C4-2B (cell line): ENCODE data around the gene HOXD11.

Experiments used
- H3K27ac ChIP-seq: fragments of 450-650 bp; 2 replicates; pipeline ENCODE4 v1.5.1; 2017
- ZFX ChIP-seq: fragments of 450-650 bp; IDR thresholded peaks from 2 replicates; pipeline ENCODE4 v1.6.1; 2017
- TF ChIP-seq, protein P1 (sequence below): fragments of 450-650 bp; conservative IDR thresholded peaks from 2 replicates; pipeline ENCODE4 v1.5.1; 2017; ENCODE audit warnings: mild to moderate bottlenecking

HOXD11 gene

GRCh38 chr2:176150584-176151441 lies 43.7 kb downstream of the HOXD11 start:
- no peak for TF ChIP-seq ZFX
- TF ChIP-seq, protein P1, sequence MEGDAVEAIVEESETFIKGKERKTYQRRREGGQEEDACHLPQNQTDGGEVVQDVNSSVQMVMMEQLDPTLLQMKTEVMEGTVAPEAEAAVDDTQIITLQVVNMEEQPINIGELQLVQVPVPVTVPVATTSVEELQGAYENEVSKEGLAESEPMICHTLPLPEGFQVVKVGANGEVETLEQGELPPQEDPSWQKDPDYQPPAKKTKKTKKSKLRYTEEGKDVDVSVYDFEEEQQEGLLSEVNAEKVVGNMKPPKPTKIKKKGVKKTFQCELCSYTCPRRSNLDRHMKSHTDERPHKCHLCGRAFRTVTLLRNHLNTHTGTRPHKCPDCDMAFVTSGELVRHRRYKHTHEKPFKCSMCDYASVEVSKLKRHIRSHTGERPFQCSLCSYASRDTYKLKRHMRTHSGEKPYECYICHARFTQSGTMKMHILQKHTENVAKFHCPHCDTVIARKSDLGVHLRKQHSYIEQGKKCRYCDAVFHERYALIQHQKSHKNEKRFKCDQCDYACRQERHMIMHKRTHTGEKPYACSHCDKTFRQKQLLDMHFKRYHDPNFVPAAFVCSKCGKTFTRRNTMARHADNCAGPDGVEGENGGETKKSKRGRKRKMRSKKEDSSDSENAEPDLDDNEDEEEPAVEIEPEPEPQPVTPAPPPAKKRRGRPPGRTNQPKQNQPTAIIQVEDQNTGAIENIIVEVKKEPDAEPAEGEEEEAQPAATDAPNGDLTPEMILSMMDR: no peak
- H3K27ac ChIP-seq: no peak overlapping the region

DNA sequence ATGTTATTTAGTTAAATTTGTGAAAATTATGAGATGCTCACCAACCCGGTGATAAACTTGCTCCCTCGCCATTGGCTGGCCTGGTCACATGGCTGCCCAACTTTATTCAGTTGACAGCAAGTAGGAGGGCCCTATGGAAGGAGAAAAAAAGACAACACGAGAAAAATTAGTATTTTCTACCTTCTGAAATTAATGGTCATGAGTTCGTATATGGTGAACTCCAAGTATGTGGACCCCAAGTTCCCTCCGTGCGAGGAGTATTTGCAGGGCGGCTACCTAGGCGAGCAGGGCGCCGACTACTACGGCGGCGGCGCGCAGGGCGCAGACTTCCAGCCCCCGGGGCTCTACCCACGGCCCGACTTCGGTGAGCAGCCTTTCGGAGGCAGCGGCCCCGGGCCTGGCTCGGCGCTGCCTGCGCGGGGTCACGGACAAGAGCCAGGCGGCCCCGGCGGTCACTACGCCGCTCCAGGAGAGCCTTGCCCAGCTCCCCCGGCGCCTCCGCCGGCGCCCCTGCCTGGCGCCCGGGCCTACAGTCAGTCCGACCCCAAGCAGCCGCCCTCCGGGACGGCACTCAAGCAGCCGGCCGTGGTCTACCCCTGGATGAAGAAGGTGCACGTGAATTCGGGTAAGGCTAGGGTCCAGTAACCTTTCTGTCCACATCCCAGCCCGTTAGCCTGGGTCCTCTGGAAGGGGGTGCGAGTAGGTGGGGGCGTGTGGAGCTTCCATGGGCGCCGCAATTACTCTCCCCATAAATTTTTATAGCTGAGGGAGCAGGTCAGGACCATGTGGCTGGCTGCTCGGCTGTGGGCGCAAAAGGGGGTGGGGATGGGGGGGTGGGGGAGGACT lies 44.6 kb downstream of the HOXD11 start, which contains the start of gene HOXD4:
Gene HOXD4 (plus strand): TSS at position 109 of the 846 bp plus-strand sequence. CDS start 84 bp downstream, at position 193.
- TF ChIP-seq, protein P1: no peak
- no peak for TF ChIP-seq ZFX

DNA sequence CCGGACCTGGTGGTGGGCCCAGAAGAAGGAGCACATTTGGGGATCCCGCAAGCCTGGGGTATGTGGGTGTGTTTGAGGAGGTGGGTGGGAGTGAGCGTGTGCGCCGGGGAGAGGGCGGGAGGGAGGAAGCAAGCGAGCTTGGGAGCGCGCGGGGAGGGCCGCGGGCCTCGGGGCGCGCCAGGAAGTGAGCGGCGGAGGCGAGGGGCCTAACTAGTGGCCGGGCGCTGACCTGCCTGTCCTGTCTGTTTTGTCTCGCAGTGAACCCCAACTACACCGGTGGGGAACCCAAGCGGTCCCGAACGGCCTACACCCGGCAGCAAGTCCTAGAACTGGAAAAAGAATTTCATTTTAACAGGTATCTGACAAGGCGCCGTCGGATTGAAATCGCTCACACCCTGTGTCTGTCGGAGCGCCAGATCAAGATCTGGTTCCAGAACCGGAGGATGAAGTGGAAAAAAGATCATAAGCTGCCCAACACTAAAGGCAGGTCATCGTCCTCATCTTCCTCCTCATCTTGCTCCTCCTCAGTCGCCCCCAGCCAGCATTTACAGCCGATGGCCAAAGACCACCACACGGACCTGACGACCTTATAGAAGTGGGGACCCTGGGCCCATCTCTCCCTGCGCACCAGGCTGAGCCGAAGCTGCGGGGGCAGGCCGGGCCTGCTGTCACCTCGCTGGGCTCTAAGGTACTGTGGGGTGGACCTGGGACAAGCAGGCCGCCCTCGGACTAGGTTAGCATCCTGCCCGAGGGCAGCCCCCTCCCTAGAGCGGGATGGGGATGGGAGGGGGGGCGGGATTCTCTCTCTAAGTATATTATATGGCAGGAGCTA lies 45.5 kb downstream of the HOXD11 start:
- H3K27ac ChIP-seq: no peak overlapping the region
- no peak for TF ChIP-seq ZFX
- TF ChIP-seq, protein P1: no peak

More for the DNA sequence above, 44.6 kb downstream of the HOXD11 start, which contains the start of gene HOXD4:
- no peak within 1 kb of the TSS for H3K27ac ChIP-seq

GRCh38 chr2:176154576-176155252 lies 47.6 kb downstream of the HOXD11 start:
- no peak overlapping the region for H3K27ac ChIP-seq
- TF ChIP-seq, protein P1: no peak
- no peak for TF ChIP-seq ZFX

GRCh38 chr2:176155356-176156044 lies 48.4 kb downstream of the HOXD11 start:
- no peak overlapping the region for H3K27ac ChIP-seq
- TF ChIP-seq ZFX: no peak
- TF ChIP-seq, protein P1: no peak

DNA sequence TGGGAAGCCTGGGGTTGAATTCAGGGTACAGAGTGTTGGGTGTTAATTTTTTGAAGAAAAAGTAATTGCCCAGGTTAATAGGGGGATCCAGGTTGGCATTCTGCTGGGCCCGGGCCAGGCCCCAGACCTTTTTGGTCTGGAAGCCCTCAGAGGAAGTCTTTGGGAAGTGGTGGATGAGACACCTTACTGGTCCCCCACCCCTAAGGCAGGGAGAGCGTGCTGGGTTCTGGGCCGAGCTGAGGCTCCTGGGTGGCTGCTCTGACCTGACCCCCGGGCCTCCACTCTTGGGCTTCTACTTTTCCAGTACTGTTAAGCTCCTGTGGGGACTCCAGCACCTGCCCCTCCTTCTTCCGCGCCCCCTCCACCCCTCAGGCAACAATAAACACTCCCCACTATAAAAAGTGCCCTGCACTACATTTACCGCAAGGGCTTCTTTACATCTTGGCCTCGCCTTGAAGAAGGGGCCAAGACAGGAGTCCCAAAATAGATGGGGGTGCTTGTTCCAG lies 49.3 kb downstream of the HOXD11 start:
- TF ChIP-seq, protein P1: no peak
- no peak for TF ChIP-seq ZFX
- no peak overlapping the region for H3K27ac ChIP-seq
